HFFc6 (cell line): ENCODE measurements around the gene SAPCD1. TPM values are rescaled to one million over a fixed set of nuclear protein-coding genes. Genes with fewer than 3 reads are reported as not detected.
A peak's percentile ranks its signal among the peaks of the same experiment; 100 is the strongest.

Experiments
- DNase-seq: peaks from one replicate; pipeline ENCODE4 v3.0.0-alpha.2; 2018
- H3K27ac Mint-ChIP-seq: 2 replicates; pipeline ENCODE4 v1.8.0; 2020; ENCODE audit warnings: mild to moderate bottlenecking, mixed read lengths
- H3K27me3 Mint-ChIP-seq: 2 replicates; pipeline ENCODE4 v1.8.0; 2021; ENCODE audit warnings: mild to moderate bottlenecking, moderate library complexity, mixed read lengths; ENCODE audit not compliant: insufficient read depth
- H3K36me3 Mint-ChIP-seq: 2 replicates; pipeline ENCODE4 v1.8.0; 2021; ENCODE audit warnings: low read depth, mixed read lengths
- H3K4me1 Mint-ChIP-seq: 2 replicates; pipeline ENCODE4 v1.8.0; 2020; ENCODE audit warnings: low read depth, mixed read lengths
- H3K4me3 Mint-ChIP-seq: 2 replicates; pipeline ENCODE4 v1.8.0; 2020; ENCODE audit warnings: mild to moderate bottlenecking, moderate library complexity, mixed read lengths
- H3K9me3 Mint-ChIP-seq: 2 replicates; pipeline ENCODE4 v1.8.0; 2020; ENCODE audit warnings: mild to moderate bottlenecking, mixed read lengths
- total RNA-seq, 6 experiments: library from RNA; stranded (reverse); fragmentation: NEBNext Ultra II Directional; extraction: Animal tissue kit (Norgen Biotek cat#: 25700); gene quantifications; 2 replicates in 1 of 6; 3 replicates in 5 of 6; pipeline ENCODE4 v1.2.3, GENCODE V29; 2021
- TF ChIP-seq, protein P1 (sequence below): fragments of 200-600 bp; sonication (generic); IDR thresholded peaks from 2 replicates; pipeline ENCODE4 v1.5.0; 2021; ENCODE audit warnings: antibody characterized with exemption, mild to moderate bottlenecking

The SAPCD1 gene
- total RNA-seq, 6 experiments from 2014 or later: 0.91 to 2.4 (median 1.3) TPM

GRCh38 chr6:31778193-31778592 lies 15.7 kb downstream of the SAPCD1 start:
- H3K36me3 Mint-ChIP-seq: 0 out of 2 replicates have a peak, but pooled peaks cover 4% of the 10 kb centered on the region

DNA sequence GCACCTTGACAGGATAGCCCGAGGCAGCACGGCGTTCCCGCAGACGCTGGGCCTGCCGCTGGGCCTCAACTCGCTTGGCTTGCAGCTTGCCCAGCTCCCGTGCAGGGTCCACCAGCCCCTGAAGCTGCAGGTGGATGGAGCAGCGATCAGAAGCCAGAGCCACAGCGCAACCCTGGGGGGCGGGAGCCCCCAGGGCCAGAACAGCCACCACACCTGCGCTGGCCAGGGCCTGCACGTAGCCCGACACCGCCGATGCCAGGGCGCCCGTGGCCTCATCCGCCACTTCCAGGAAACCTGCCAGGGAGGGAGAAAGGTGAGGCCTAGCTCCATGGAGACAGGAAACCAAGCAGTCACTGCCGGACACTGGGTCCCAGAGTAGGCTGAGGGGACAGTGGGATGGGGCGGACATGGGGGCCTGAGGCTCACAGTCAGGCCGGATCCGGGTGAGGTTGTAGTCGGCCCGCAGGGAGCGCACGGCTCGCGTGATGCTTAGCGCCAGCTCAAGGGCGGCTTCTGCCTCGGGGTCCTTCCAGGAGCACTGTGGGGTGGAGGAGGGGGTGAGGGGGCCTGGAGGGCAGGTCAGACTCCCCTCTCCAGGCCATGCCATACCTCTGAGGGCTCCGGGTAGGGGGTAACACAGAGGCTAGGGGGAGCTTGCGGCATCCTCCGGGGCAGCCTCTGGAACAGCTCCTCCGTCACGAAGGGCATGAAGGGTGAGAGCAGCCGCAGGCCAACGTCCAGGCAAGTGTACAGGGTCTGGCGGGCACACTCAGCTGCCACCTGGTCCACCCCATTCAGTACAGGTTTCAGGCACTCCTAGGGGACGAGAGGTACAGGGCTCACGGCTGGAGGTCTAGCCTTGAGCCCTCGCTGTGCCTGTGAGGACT lies 16.8 kb downstream of the SAPCD1 start:
- no peak overlapping the region for H3K27ac Mint-ChIP-seq
- H3K4me1 Mint-ChIP-seq: peaks cover 17% of the 10 kb centered on the region
- 0 out of 2 replicates have a peak, but pooled peaks cover 4% of the 10 kb centered on the region for H3K36me3 Mint-ChIP-seq
- H3K4me3 Mint-ChIP-seq: no peak overlapping the region
- TF ChIP-seq, protein P1, sequence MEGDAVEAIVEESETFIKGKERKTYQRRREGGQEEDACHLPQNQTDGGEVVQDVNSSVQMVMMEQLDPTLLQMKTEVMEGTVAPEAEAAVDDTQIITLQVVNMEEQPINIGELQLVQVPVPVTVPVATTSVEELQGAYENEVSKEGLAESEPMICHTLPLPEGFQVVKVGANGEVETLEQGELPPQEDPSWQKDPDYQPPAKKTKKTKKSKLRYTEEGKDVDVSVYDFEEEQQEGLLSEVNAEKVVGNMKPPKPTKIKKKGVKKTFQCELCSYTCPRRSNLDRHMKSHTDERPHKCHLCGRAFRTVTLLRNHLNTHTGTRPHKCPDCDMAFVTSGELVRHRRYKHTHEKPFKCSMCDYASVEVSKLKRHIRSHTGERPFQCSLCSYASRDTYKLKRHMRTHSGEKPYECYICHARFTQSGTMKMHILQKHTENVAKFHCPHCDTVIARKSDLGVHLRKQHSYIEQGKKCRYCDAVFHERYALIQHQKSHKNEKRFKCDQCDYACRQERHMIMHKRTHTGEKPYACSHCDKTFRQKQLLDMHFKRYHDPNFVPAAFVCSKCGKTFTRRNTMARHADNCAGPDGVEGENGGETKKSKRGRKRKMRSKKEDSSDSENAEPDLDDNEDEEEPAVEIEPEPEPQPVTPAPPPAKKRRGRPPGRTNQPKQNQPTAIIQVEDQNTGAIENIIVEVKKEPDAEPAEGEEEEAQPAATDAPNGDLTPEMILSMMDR: no peak
- no peaks in the 10 kb centered on the region for H3K9me3 Mint-ChIP-seq
- no peak for DNase-seq
- H3K27me3 Mint-ChIP-seq: no peaks in the 10 kb centered on the region; the same call in 1 of the 2 replicates

More at GRCh38 chr6:31778193-31778592, 15.7 kb downstream of the SAPCD1 start:
- no peak overlapping the region for H3K4me3 Mint-ChIP-seq
- TF ChIP-seq, protein P1: no peak
- H3K27ac Mint-ChIP-seq: peak overlapping the region; percentile 29; the same call in 1 of the 2 replicates
- peaks cover 17% of the 10 kb centered on the region for H3K4me1 Mint-ChIP-seq
- H3K9me3 Mint-ChIP-seq: no peaks in the 10 kb centered on the region
- no peak for DNase-seq
- no peaks in the 10 kb centered on the region; the same call in 1 of the 2 replicates for H3K27me3 Mint-ChIP-seq

DNA sequence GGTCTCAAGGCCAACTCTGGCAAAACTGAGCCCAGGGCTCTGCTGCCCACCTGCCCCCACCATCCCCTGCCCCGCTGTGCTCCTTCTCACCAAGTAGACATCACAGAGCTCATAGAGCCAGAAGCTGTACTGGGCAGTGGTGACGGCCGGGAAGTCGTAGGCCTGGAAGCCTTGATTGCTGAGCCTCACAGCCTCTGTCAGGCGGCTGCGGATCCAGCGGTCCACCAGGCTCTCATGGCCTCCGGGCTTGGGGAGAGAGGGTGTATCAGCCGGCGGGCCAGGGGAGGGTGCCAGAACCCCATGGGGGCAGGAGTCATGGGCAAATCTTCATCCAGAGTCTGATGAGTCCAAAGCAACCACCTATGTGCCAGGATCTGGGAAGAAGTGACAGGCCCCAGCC lies 17.5 kb downstream of the SAPCD1 start:
- TF ChIP-seq, protein P1: no peak
- Mint-ChIP-seq H3K9me3 (no peaks in the 10 kb centered on the region), H3K27me3 (no peaks in the 10 kb centered on the region; the same call in 1 of the 2 replicates), H3K27ac (no peak overlapping the region), H3K4me1 (peaks cover 17% of the 10 kb centered on the region), H3K4me3 (no peak overlapping the region), H3K36me3 (peaks cover 9% of the 10 kb centered on the region; the same call in 1 of the 2 replicates)
- DNase-seq: no peak

DNA sequence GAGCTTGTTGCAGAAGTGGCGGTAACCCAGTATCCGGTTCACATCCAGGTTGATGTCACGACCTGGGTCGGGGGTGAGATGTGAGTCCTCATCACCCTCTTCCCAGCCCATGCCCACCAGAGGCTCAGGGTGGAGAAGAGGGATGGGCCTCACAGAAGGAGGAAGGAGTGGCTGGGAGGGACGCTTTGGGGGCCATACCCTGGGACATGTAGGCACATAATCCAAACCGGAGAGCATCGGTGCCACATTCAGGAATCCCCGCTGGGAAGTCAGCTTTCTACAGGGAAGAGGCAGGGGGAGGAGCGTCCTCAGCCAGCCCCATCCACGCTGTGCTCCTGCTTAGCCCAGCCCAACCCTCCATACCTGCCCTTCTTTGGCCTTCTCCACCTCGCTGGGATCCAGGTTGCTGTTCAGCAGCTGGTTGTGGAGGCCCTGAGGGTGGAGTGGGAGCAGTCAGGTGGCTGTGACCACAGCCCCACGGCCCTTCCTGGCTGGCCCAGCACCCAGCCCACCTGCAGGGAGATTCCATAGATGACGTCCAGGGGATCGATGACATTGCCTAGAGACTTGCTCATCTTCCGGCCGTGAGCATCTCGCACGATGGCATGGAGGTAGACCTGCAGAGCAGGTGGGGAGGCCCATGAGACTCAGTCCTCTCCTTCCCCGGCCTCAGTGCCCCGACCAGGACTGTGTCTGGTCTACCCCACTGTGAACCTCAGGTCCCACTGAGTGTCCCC lies 18.2 kb downstream of the SAPCD1 start:
- TF ChIP-seq, protein P1: no peak
- peaks cover 9% of the 10 kb centered on the region; the same call in 1 of the 2 replicates for H3K36me3 Mint-ChIP-seq
- DNase-seq: no peak
- H3K27ac Mint-ChIP-seq: no peak overlapping the region
- H3K4me3 Mint-ChIP-seq: no peak overlapping the region
- H3K4me1 Mint-ChIP-seq: peaks cover 17% of the 10 kb centered on the region
- no peaks in the 10 kb centered on the region for H3K9me3 Mint-ChIP-seq
- no peaks in the 10 kb centered on the region; the same call in 1 of the 2 replicates for H3K27me3 Mint-ChIP-seq

GRCh38 chr6:31781244-31782125 lies 19.0 kb downstream of the SAPCD1 start:
- TF ChIP-seq, protein P1: no peak
- DNase-seq: no peak
- no peaks in the 10 kb centered on the region for H3K9me3 Mint-ChIP-seq
- no peak overlapping the region for H3K4me3 Mint-ChIP-seq
- H3K36me3 Mint-ChIP-seq: peaks cover 14% of the 10 kb centered on the region; the same call in 1 of the 2 replicates
- peaks cover 14% of the 10 kb centered on the region for H3K4me1 Mint-ChIP-seq
- H3K27ac Mint-ChIP-seq: no peak overlapping the region
- H3K27me3 Mint-ChIP-seq: no peaks in the 10 kb centered on the region; the same call in 1 of the 2 replicates
